Activated T-cell treated with anti-CD3 and anti-CD28 coated beads, Interleukin-2, amount 50 U/mL, for 4 hours (primary cell): ENCODE results near the gene ATG101. TPM values are rescaled to one million over a fixed set of nuclear protein-coding genes. Genes with fewer than 3 reads are reported as not detected.

Experiments
- ATAC-seq, 2 donors: fragments of 200-7000 bp; cut with Tn5 transposase; one replicate each; pipeline ENCODE4 v1.10.0; 2021
- DNase-seq: peaks from one replicate; pipeline ENCODE4 v3.0.0-alpha.2; 2020
- H3K27me3 Mint-ChIP-seq: one replicate; pipeline ENCODE4 v1.8.0; 2021; ENCODE audit warnings: low read depth, mixed read lengths
- H3K36me3 Mint-ChIP-seq: one replicate; pipeline ENCODE4 v1.8.0; 2022; ENCODE audit warnings: mixed read lengths; ENCODE audit not compliant: insufficient read depth
- H3K4me1 Mint-ChIP-seq: one replicate; pipeline ENCODE4 v1.8.0; 2021; ENCODE audit warnings: low read depth, mixed read lengths
- H3K4me3 Mint-ChIP-seq: one replicate; pipeline ENCODE4 v1.8.0; 2021; ENCODE audit warnings: mild to moderate bottlenecking, moderate library complexity, mixed read lengths
- H3K9me3 Mint-ChIP-seq: one replicate; pipeline ENCODE4 v1.8.0; 2021; ENCODE audit warnings: mixed read lengths
- total RNA-seq, 3 donors: library from RNA; stranded (reverse); gene quantifications; one replicate each; pipeline ENCODE4 v1.2.1, GENCODE V29; 2021

ATG101 gene
- total RNA-seq, 3 donors from 2014 or later, result 59.6 to 69.7 (median 62.0) TPM

DNA sequence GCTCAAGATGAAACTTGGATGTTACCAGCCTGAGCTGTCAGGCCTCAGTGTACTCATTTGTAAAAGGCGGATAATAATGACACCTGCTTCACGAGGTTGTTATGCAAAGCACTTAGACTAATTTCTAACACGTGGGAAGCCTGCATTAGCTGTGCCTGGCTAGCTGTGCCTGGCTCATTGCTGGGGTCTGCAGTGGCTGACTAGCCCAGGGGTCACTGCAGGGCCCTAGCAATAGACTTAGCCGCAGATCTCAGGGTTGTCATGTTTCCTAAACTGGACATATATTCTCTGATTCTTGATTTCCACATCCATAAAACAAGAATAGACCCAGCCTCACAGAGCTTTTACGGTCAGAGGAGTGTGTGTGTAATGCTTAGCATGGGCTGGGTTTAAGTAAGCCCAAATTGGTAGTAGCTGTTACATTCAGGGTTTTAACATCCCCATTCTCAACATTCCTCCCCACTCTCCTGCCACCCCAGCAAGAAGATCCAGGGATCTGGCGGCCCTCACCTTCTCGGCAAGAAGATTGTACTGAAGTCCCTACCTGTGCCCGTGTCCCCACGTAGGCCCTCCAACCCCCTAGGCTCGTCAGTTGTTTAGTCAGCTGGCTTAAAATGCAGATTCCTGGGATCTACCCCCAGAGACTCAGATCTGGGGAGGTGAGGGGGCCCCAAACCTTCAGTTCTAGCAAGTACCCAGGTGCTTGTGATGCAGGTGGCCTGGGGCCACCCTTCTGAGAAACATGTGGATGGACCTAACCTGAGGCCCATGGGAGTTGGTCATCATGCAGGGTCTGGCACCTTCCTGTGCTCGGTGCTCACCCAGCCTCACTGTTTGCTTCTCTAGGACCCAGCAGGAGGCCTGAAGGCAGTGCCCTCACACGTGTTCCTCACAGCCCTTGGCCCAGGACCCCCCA lies 9.9 kb upstream of the ATG101 start:
- no peak overlapping the region for H3K4me3 Mint-ChIP-seq
- ATAC-seq (no peak), DNase-seq (no peak)
- no peaks in the 10 kb centered on the region for H3K27me3 Mint-ChIP-seq
- peaks cover 5% of the 10 kb centered on the region for H3K36me3 Mint-ChIP-seq
- H3K9me3 Mint-ChIP-seq, result no peaks in the 10 kb centered on the region
- no peaks in the 10 kb centered on the region for H3K4me1 Mint-ChIP-seq

DNA sequence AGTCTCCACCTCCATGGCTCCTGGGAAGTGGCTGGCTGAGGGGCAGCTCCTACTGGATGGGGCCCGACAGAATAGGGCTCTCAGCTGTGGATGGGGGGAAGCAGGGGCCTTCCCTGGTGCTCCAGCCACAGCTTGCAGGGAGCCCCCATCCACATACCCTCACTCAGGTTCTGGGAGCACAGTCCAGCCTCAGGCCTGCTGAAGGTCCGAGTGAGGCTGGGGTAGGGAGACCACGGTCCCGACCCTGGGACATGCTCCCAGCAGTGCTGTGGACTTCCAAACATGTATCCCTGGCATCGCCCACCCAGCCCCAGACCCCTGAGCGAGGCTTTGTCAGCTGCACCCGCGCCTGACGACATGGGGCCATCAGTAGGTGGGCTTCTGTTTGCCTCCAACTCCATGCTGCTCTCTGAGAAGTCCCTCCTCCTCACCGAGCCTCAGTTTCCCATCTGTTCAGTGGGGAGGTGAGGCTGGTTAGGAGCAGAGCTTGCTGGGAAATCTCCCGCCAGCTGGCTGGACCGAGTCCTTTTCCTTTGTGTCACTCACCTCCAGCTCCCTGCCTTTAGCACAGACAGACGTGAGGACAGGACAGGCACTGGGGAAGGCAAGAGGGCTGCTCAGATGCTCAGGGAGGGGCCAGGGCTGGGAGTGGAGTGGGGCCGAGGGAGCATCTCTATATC lies 9.1 kb upstream of the ATG101 start:
- no peaks in the 10 kb centered on the region for H3K9me3 Mint-ChIP-seq
- no peak for DNase-seq
- H3K36me3 Mint-ChIP-seq, result peaks cover 5% of the 10 kb centered on the region
- no peaks in the 10 kb centered on the region for H3K4me1 Mint-ChIP-seq
- ATAC-seq, result no peak
- no peak overlapping the region for H3K4me3 Mint-ChIP-seq
- H3K27me3 Mint-ChIP-seq, result no peaks in the 10 kb centered on the region

DNA sequence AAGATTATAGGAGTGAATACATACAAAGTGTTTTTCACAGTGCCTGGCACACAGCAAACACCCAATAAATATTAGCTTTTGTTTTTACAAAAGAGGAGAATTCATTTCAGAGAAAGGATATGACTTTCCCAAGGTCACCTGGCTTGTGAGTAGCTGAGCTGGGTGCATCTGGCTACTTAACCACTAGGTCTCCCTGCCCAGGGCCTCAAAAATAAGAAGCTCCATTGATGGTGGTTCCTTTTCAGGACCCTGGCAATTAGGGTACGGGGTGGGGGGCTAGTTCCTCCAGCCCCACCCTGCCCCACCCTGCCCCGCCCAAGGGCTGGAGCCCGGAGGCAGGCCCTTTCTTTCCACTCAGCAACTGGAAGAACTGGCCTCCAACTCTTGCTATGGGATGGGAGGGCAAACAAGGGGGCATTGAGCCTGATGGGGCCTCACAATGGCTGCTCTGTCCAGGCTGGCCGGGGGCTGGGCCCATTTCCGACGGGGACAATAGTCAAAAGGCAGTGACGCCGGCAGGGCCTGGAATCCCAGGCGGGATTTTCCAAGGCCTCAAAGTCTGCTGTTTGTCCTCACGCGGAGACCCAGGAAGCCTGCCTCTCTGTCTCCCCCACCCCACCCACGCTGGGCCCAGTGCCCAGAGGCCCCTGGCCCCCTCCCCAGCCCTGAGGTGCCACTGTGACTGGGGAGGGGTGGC lies 8.2 kb upstream of the ATG101 start:
- Mint-ChIP-seq H3K36me3 (peaks cover 2% of the 10 kb centered on the region), H3K4me3 (no peak overlapping the region), H3K27me3 (no peaks in the 10 kb centered on the region), H3K4me1 (peaks cover 2% of the 10 kb centered on the region), H3K9me3 (no peaks in the 10 kb centered on the region)
- ATAC-seq, result no peak
- DNase-seq, result no peak

DNA sequence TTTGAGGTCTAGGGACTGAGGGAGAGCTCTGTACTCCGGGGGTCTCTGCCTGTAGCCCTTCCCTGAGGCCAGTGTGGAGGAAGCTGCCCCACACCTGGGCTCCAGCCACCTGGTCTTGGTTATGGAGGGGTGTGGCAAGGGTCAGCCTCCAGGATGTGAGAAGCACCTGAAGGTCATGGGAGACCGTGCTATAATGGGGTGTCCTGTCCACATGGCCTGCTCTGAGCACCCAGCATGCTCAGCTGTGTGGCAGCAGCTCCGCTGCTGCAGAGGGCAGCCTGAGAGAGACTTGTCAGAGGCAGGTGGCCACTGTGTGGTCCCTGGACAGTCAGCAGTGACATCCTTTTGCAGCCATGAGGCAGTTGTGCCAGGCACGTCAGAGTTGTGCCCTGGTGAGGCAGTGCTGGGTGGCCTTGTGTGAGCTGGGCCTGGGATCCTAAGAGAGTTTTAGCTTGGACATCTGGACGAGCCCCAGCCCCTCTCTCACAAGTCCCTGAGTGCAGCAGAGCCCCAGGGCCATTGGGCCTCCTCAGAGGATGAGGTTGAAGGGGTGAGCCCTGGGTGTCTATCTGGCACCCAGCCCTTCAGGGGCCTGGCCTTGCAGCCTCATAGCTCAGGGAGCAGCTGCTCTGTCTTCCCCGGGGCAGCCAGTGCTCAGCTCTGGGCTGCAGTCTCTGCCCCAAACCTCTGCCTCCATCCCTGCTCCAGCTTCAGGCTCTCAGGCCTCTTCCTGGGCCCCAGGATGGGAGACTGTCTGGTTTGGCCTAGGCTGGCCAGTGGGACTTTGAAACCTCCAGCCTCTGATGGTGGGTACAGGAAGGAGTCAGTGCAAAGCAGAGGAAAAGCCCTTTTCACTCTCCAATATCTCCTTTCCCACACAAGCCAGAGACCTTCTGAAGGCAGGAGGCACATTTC lies 7.4 kb upstream of the ATG101 start:
- Mint-ChIP-seq H3K36me3 (no peaks in the 10 kb centered on the region), H3K4me1 (peaks cover 2% of the 10 kb centered on the region), H3K4me3 (no peak overlapping the region), H3K9me3 (no peaks in the 10 kb centered on the region), H3K27me3 (no peaks in the 10 kb centered on the region)
- DNase-seq (no peak), ATAC-seq (no peak)

DNA sequence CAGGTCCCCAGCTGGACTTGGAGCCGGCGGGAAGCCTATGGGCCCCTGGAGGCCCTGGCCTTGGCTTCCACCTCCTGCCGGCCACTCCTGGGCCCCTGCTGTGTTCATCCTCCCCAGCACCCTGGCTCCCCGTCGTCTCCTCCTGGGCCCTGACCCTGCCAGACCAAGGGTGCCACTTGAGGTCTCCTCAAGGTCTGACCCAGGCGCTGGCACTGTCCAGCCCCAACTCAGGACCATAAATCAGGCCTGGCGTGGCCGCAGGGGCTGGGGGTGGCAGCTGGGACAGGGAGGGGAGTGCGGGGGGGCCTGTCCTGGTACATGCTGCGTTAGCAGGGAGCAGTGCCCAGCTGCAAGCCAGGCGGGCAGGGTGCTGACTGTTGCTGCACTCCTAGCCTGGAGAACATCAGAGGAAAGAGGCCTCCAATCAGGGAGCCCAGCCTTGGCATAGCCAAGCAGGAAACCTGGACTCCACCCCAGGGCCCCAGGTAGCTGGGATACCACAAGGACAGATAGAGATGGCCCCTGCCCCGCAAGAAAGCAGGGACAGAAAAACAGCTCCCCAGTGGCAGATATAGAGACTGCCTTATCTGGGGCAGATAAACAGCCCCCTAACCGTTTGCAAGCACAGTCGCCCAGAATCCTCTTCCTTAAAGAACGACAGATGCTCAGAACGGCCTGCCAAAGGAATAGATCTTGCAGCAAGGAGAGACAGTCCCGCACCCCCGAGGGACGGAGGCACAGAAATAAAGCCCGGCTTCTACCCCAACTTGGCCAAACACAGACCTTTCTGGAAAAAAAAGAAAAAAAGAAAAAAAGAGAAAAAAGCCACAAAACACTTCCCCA lies 6.5 kb upstream of the ATG101 start:
- no peak for DNase-seq
- H3K4me3 Mint-ChIP-seq, result no peak overlapping the region
- no peaks in the 10 kb centered on the region for H3K36me3 Mint-ChIP-seq
- peaks cover 2% of the 10 kb centered on the region for H3K4me1 Mint-ChIP-seq
- ATAC-seq, result no peak
- H3K9me3 Mint-ChIP-seq, result no peaks in the 10 kb centered on the region
- H3K27me3 Mint-ChIP-seq, result no peaks in the 10 kb centered on the region

DNA sequence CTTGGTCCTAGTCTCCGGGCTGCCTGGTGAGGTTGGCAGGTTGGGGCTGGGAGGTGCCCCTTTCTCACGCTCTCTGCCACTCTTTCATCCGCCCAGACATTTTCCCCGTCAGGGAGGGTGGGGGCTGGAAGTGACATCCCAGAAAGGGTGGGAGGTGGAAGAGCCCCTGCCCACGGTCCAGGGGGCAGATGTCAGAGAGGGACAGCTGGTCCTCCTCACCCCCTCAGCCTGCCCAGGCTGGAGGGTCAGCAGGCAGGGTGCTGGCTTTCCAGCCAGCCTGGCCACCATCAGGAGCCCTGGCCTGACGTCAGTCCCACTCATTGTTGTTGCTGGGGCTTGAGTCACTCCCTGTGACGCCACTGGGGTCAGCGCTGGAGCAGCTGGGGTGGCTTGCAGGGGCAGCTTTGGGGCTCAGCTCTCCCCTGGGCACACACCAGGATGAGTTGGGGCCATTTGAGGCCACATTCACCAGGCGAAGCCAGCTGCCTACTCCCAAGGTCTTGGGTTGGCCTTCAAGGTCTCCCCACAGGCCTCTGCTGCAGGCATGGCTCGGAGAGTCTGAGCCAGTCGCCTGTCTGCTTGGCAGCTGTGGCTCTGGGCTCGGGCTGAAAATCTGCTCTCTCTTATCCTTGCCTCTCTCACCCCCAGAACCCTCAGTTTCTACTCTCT lies 5.7 kb upstream of the ATG101 start:
- Mint-ChIP-seq H3K4me3 (no peak overlapping the region), H3K27me3 (no peaks in the 10 kb centered on the region), H3K36me3 (no peaks in the 10 kb centered on the region), H3K4me1 (peaks cover 4% of the 10 kb centered on the region), H3K9me3 (no peaks in the 10 kb centered on the region)
- DNase-seq, result no peak
- no peak for ATAC-seq

DNA sequence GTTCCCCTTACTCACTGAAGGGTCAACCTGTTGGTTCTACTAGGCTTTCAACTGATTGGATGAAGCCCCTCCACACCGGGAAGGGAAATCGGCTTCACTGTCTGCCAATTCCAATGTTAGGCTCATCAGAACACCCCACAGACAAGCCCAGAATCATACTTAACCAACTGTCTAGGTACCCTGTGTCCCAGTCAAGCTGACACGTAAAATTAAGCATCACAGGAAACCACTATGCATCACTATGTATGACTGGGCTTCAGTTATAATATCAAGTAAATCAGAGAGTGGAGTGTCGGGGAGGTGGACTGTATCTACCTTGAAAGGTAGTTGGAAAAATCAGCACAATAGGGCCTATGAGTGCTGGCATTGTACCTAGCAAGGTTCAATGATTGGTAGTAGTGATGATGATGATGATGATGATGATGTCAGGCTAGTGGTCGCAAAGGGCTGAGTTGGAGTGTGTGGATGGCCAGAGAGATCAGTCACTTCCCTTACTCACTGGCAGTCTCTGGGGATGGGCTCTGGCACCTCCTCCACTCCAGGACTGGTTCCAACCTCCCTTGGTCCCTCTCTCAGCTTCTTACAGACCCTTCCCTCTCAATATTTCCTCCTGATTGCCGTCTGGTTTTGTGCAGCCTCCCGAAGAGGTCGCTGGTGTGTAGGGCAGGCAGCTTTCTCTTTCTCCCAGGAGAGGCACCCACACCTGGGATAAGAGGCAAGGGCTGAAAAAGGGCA lies 3.3 kb upstream of the ATG101 start:
- ATAC-seq (no peak), DNase-seq (no peak)
- Mint-ChIP-seq H3K36me3 (no peaks in the 10 kb centered on the region), H3K4me3 (no peak overlapping the region), H3K4me1 (peaks cover 23% of the 10 kb centered on the region), H3K9me3 (no peaks in the 10 kb centered on the region), H3K27me3 (no peaks in the 10 kb centered on the region)

DNA sequence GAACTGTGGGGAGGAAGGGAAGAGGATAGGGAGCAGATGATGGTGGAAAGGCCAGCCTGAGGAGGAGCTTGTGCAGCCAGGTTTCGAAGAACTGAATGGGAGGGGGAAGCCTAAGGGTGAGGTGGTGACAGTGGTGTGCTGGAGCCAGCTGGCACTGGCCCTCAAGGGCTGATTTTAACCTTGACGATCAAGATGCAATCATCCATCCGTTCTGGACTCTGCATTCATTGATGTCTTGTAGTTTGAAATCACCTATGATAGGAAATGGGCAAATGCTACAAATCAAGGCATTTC lies 2.8 kb upstream of the ATG101 start:
- Mint-ChIP-seq H3K36me3 (peaks cover 2% of the 10 kb centered on the region), H3K4me3 (no peak overlapping the region), H3K27me3 (no peaks in the 10 kb centered on the region), H3K9me3 (no peaks in the 10 kb centered on the region), H3K4me1 (peaks cover 27% of the 10 kb centered on the region)
- ATAC-seq (no peak), DNase-seq (no peak)

DNA sequence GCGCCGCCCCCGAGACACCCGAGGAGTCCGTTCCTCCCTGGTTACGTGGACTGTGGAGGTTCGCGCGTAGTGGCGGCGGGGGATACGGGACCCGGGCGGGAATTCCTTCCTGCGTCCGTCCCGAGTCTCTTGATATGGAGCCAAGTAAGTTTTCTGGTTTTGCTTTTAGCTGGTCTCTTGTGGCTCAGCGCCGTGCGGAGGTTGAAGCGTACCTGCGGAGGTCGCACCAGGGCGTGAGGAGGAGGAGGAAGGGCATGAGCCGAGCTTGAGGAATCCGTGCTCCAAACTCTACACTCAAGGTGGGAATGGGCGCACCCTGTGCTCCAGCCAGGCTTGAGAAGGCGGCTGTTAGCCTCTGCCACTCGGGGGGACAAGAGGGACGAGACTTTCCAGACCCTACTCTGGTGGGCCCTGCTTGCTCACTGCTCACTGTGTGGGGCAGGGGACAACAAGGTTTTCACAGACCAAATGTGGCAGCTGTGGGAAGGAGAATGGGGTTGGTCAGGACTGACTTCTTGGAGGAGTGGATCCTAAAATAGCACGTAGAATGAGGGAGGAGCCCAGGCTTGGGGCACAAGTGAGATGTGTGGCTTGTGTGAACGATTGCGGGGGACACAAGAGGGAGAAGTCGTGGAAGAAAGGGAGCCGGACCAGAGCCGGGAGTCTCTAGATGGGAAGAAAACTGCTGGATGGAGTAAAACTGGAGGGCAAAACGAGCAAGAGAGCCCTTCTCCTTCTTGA lies 577 bp downstream of the ATG101 start:
- peaks cover 49% of the 10 kb centered on the region for H3K4me1 Mint-ChIP-seq
- DNase-seq (no peak), ATAC-seq (peak; percentile 40 to 47)
- H3K27me3 Mint-ChIP-seq, result no peaks in the 10 kb centered on the region
- H3K9me3 Mint-ChIP-seq, result no peaks in the 10 kb centered on the region
- peak overlapping the region; percentile 97 for H3K4me3 Mint-ChIP-seq
- H3K36me3 Mint-ChIP-seq, result peaks cover 18% of the 10 kb centered on the region

DNA sequence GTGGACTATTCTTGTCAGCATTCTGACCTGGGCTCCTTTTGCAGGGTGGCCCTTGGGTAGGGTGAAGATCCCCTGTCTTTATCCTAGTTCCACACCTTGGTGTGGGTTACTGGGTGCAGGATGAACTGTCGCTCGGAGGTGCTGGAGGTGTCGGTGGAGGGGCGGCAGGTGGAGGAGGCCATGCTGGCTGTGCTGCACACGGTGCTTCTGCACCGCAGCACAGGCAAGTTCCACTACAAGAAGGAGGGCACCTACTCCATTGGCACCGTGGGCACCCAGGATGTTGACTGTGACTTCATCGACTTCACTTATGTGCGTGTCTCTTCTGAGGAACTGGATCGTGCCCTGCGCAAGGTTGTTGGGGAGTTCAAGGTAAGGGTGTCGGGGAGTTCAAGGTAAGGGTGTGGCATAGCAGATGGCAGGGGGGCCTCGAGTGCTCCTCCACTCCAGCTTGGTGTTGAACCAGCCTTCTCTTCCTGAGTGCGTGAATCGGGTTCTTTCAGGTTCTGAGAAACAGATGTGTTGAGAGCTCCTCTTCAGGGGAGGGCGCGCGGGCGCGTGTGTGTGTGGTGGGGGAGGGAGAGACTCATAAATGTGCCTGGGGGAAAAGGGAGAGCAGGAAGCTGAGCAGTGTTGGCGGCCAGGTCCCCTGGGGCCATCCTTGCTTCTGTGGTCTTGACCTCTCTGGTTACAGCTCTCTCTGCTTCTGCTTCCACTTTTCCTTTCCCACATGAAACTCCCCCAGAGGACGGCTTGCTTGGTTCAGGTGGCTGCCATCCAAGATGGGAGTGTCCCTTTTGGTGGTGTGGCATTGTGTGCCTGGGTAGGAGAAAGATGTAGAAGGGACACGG lies 4.0 kb downstream of the ATG101 start:
- Mint-ChIP-seq H3K9me3 (no peaks in the 10 kb centered on the region), H3K4me1 (peaks cover 49% of the 10 kb centered on the region), H3K36me3 (peaks cover 34% of the 10 kb centered on the region), H3K4me3 (no peak overlapping the region), H3K27me3 (no peaks in the 10 kb centered on the region)
- DNase-seq (no peak), ATAC-seq (no peak)

DNA sequence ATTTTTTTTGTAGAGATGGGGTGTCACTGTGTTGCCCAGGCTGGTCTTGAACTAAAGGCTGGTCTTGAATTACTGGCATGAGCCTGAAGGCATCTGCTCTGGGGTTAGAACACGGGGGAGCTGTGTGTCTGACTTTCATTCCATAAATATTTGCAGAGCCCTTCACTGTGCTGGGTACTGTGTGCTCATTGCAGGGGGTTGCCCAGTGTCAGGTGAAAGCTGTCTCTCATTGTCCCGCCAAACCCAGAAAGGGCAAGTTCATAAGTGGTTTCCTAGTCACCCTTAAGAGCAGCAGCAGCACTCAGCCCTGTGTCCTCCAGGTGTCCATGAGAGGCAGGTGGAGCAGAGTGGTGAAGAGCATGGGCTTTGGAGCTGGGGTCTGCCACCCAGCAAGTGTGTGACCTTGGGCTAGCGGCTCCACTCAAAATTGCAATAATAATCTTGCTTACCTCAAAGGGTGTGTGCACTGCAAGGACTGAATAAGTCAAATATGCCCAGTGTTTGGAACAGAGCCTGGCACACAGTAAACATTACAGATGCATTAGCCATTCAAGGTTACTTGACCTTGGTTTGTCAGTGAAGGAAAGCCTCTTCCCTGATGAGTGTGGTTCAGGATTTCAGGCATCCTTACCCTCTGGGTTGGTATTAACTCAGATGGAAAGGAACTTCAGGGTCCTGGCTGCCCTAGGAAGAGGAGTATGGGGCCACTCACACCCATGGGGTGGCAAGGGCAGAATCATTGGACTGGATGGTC lies 5.4 kb downstream of the ATG101 start:
- no peak for ATAC-seq

More for the DNA sequence above, 5.4 kb downstream of the ATG101 start:
- Mint-ChIP-seq H3K27me3 (no peaks in the 10 kb centered on the region), H3K36me3 (peaks cover 38% of the 10 kb centered on the region), H3K4me3 (no peak overlapping the region), H3K9me3 (no peaks in the 10 kb centered on the region), H3K4me1 (peaks cover 42% of the 10 kb centered on the region)
- DNase-seq, result no peak
